Activated naive CD8-positive, alpha-beta T cell treated with anti-CD3 and anti-CD28 coated beads for 36 hours (primary cell): ENCODE data around the gene MYRIP. TPM values are rescaled to one million over a fixed set of nuclear protein-coding genes. Genes with fewer than 3 reads are reported as not detected.
"Not testable (repeated sequence)": the region's sequence is repeated elsewhere in the genome, so short reads cannot be mapped to it uniquely, and the experiment has no call there.

Experiments used
- DNase-seq: peaks from one replicate; pipeline ENCODE4 v3.0.0; 2021
- H3K27ac Mint-ChIP-seq: one replicate; pipeline ENCODE4 v1.8.0; 2022; ENCODE audit warnings: mild to moderate bottlenecking, moderate library complexity, mixed read lengths
- H3K27me3 Mint-ChIP-seq: one replicate; pipeline ENCODE4 v1.8.0; 2022; ENCODE audit warnings: mild to moderate bottlenecking, mixed read lengths
- H3K36me3 Mint-ChIP-seq: one replicate; pipeline ENCODE4 v1.8.0; 2021; ENCODE audit warnings: mild to moderate bottlenecking, mixed read lengths
- H3K4me1 Mint-ChIP-seq: one replicate; pipeline ENCODE4 v1.8.0; 2021; ENCODE audit warnings: mixed read lengths
- H3K4me3 Mint-ChIP-seq: one replicate; pipeline ENCODE4 v1.8.0; 2022; ENCODE audit warnings: mild to moderate bottlenecking, moderate library complexity, mixed read lengths
- H3K9me3 Mint-ChIP-seq: one replicate; pipeline ENCODE4 v1.8.0; 2022; ENCODE audit warnings: mixed read lengths
- total RNA-seq, 2 experiments: library from RNA; stranded (reverse); gene quantifications; one replicate each; pipeline ENCODE4 v1.2.3, GENCODE V29; 2021

The MYRIP gene
- total RNA-seq, 2 experiments from 2014 or later: not detected

- DNase-seq: no peak
- Mint-ChIP-seq H3K36me3 (no peaks in the 10 kb centered on the region), H3K9me3 (no peaks in the 10 kb centered on the region), H3K27ac (no peak overlapping the region), H3K27me3 (no peaks in the 10 kb centered on the region), H3K4me3 (no peak overlapping the region), H3K4me1 (no peaks in the 10 kb centered on the region)
Observed at GRCh38 chr3:40044487-40044886, 235.1 kb downstream of the MYRIP start.

GRCh38 chr3:40045051-40045450 is 235.6 kb downstream of the MYRIP start:
- no peak overlapping the region for H3K4me3 Mint-ChIP-seq
- H3K27ac Mint-ChIP-seq: no peak overlapping the region
- H3K9me3 Mint-ChIP-seq: no peaks in the 10 kb centered on the region
- H3K27me3 Mint-ChIP-seq: no peaks in the 10 kb centered on the region
- H3K36me3 Mint-ChIP-seq: no peaks in the 10 kb centered on the region
- DNase-seq: no peak
- no peaks in the 10 kb centered on the region for H3K4me1 Mint-ChIP-seq

- no peaks in the 10 kb centered on the region for H3K4me1 Mint-ChIP-seq
- H3K27me3 Mint-ChIP-seq: no peaks in the 10 kb centered on the region
- no peak for DNase-seq
- H3K9me3 Mint-ChIP-seq: peaks cover 3% of the 10 kb centered on the region
- no peak overlapping the region for H3K4me3 Mint-ChIP-seq
- H3K36me3 Mint-ChIP-seq: no peaks in the 10 kb centered on the region
- no peak overlapping the region for H3K27ac Mint-ChIP-seq
Observed at GRCh38 chr3:40046149-40046548, 236.7 kb downstream of the MYRIP start.

- H3K27ac Mint-ChIP-seq: no peak overlapping the region
Observed at GRCh38 chr3:40047406-40047805, 238.0 kb downstream of the MYRIP start.

GRCh38 chr3:40053663-40054062 is 244.3 kb downstream of the MYRIP start:
- no peak for DNase-seq
- peaks cover 5% of the 10 kb centered on the region for H3K9me3 Mint-ChIP-seq
- no peaks in the 10 kb centered on the region for H3K36me3 Mint-ChIP-seq
- no peaks in the 10 kb centered on the region for H3K4me1 Mint-ChIP-seq
- H3K4me3 Mint-ChIP-seq: no peak overlapping the region
- no peak overlapping the region for H3K27ac Mint-ChIP-seq
- peaks cover 7% of the 10 kb centered on the region for H3K27me3 Mint-ChIP-seq

More at GRCh38 chr3:40047406-40047805, 238.0 kb downstream of the MYRIP start:
- H3K4me1 Mint-ChIP-seq: no peaks in the 10 kb centered on the region
- H3K4me3 Mint-ChIP-seq: no peak overlapping the region
- peaks cover 5% of the 10 kb centered on the region for H3K9me3 Mint-ChIP-seq
- H3K27me3 Mint-ChIP-seq: no peaks in the 10 kb centered on the region
- H3K36me3 Mint-ChIP-seq: no peaks in the 10 kb centered on the region
- DNase-seq: no peak

GRCh38 chr3:40054568-40055222 is 245.3 kb downstream of the MYRIP start:
- Mint-ChIP-seq H3K4me3 (no peak overlapping the region), H3K4me1 (no peaks in the 10 kb centered on the region), H3K27ac (no peak overlapping the region), H3K36me3 (no peaks in the 10 kb centered on the region), H3K27me3 (peaks cover 12% of the 10 kb centered on the region), H3K9me3 (peaks cover 8% of the 10 kb centered on the region)
- no peak for DNase-seq

- Mint-ChIP-seq H3K4me3 (no peak overlapping the region), H3K4me1 (no peaks in the 10 kb centered on the region), H3K27ac (no peak overlapping the region), H3K27me3 (peaks cover 14% of the 10 kb centered on the region), H3K9me3 (peaks cover 6% of the 10 kb centered on the region), H3K36me3 (no peaks in the 10 kb centered on the region)
- no peak for DNase-seq
Observed at GRCh38 chr3:40055361-40055760, 246.0 kb downstream of the MYRIP start.

GRCh38 chr3:40055956-40056355 is 246.5 kb downstream of the MYRIP start:
- peaks cover 5% of the 10 kb centered on the region for H3K9me3 Mint-ChIP-seq
- H3K4me3 Mint-ChIP-seq: no peak overlapping the region
- peaks cover 14% of the 10 kb centered on the region for H3K27me3 Mint-ChIP-seq
- no peaks in the 10 kb centered on the region for H3K4me1 Mint-ChIP-seq
- no peak for DNase-seq
- H3K27ac Mint-ChIP-seq: no peak overlapping the region
- H3K36me3 Mint-ChIP-seq: no peaks in the 10 kb centered on the region

GRCh38 chr3:40057077-40057476 is 247.7 kb downstream of the MYRIP start:
- no peak for DNase-seq
- Mint-ChIP-seq H3K27me3 (peaks cover 14% of the 10 kb centered on the region), H3K9me3 (peaks cover 4% of the 10 kb centered on the region), H3K36me3 (no peaks in the 10 kb centered on the region), H3K27ac (no peak overlapping the region), H3K4me1 (no peaks in the 10 kb centered on the region), H3K4me3 (no peak overlapping the region)

- Mint-ChIP-seq H3K9me3 (peaks cover 3% of the 10 kb centered on the region), H3K4me3 (no peak overlapping the region), H3K27ac (no peak overlapping the region), H3K4me1 (no peaks in the 10 kb centered on the region), H3K36me3 (no peaks in the 10 kb centered on the region), H3K27me3 (peaks cover 14% of the 10 kb centered on the region)
- DNase-seq: no peak
Observed at GRCh38 chr3:40057786-40058185, 248.4 kb downstream of the MYRIP start.

GRCh38 chr3:40068636-40069035 is 259.2 kb downstream of the MYRIP start:
- H3K27ac Mint-ChIP-seq: no peak overlapping the region
- no peaks in the 10 kb centered on the region for H3K9me3 Mint-ChIP-seq
- H3K36me3 Mint-ChIP-seq: no peaks in the 10 kb centered on the region
- no peaks in the 10 kb centered on the region for H3K4me1 Mint-ChIP-seq
- no peaks in the 10 kb centered on the region for H3K27me3 Mint-ChIP-seq
- no peak for DNase-seq
- no peak overlapping the region for H3K4me3 Mint-ChIP-seq

GRCh38 chr3:40070816-40071215 is 261.4 kb downstream of the MYRIP start:
- Mint-ChIP-seq H3K27ac (no peak overlapping the region), H3K9me3 (no peaks in the 10 kb centered on the region), H3K27me3 (peaks cover 3% of the 10 kb centered on the region), H3K4me1 (no peaks in the 10 kb centered on the region), H3K4me3 (no peak overlapping the region), H3K36me3 (no peaks in the 10 kb centered on the region)
- DNase-seq: no peak

- no peaks in the 10 kb centered on the region for H3K36me3 Mint-ChIP-seq
- no peak for DNase-seq
- no peak overlapping the region for H3K4me3 Mint-ChIP-seq
- no peaks in the 10 kb centered on the region for H3K4me1 Mint-ChIP-seq
- H3K27ac Mint-ChIP-seq: no peak overlapping the region
- H3K27me3 Mint-ChIP-seq: peaks cover 6% of the 10 kb centered on the region
- no peaks in the 10 kb centered on the region for H3K9me3 Mint-ChIP-seq
Observed at GRCh38 chr3:40071683-40072238, 262.4 kb downstream of the MYRIP start.

GRCh38 chr3:40073310-40074007 is 264.1 kb downstream of the MYRIP start:
- H3K4me3 Mint-ChIP-seq: no peak overlapping the region

GRCh38 chr3:40077139-40077538 is 267.7 kb downstream of the MYRIP start:
- H3K27me3 Mint-ChIP-seq, H3K4me3 Mint-ChIP-seq, DNase-seq, H3K4me1 Mint-ChIP-seq, H3K27ac Mint-ChIP-seq, H3K9me3 Mint-ChIP-seq, H3K36me3 Mint-ChIP-seq: not testable (repeated sequence)

More at GRCh38 chr3:40073310-40074007, 264.1 kb downstream of the MYRIP start:
- no peaks in the 10 kb centered on the region for H3K36me3 Mint-ChIP-seq
- H3K27me3 Mint-ChIP-seq: peaks cover 6% of the 10 kb centered on the region
- DNase-seq: no peak
- H3K9me3 Mint-ChIP-seq: no peaks in the 10 kb centered on the region
- H3K4me1 Mint-ChIP-seq: no peaks in the 10 kb centered on the region
- H3K27ac Mint-ChIP-seq: no peak overlapping the region
